ENCODE results near the gene HTRA1. TPM values are rescaled to one million over a fixed set of nuclear protein-coding genes. Genes with fewer than 3 reads are reported as not detected.

HTRA1 gene
- total and polyA plus RNA-seq, 9 of the 15 experiments (the other 6 are each of a cell fraction or from before 2014, with no cell fraction given) = 0.06 to 0.16 (median 0.13) TPM; not detected in 5

- Histone ChIP-seq H3K9ac (ENCODE audit: insufficient read depth in 1 of 2, low read depth in 2 of 2, low read length in 2 of 2) (no peak overlapping the region), H3K27ac (ENCODE audit: extremely low read depth, low read depth, low read length) (no peak overlapping the region), H2AFZ (ENCODE audit: low read depth, low read length) (no peak overlapping the region), H4K20me1 (replicated peaks; ENCODE audit: control insufficient read depth, insufficient read depth, low read length) (no peaks in the 10 kb centered on the region), H3K9me1 (ENCODE audit: control insufficient read depth, insufficient read depth, low read length) (no peaks in the 10 kb centered on the region), H3K4me3 (no peak overlapping the region), H3K79me2 (ENCODE audit: control insufficient read depth, insufficient read depth, low read length) (no peaks in the 10 kb centered on the region), H3K9me3 (replicated peaks; ENCODE audit: control insufficient read depth, insufficient read depth, low read depth, low read length) (no peaks in the 10 kb centered on the region), H3K4me1 (replicated peaks in 1 of 2; ENCODE audit: control insufficient read depth in 2 of 2, insufficient read depth in 2 of 2, low read length in 2 of 2) (no peaks in the 10 kb centered on the region), H3K27me3 (ENCODE audit: control insufficient read depth in 2 of 2, insufficient read depth in 2 of 2, low read length in 2 of 2) (peaks cover 0 to 4% of the 10 kb centered on the region in 2 experiments; a peak in 1 of 5 replicates), H3K36me3 (ENCODE audit: control insufficient read depth, insufficient read depth, low read length) (no peaks in the 10 kb centered on the region), H3K4me2 (ENCODE audit: insufficient read depth, low read length) (no peak overlapping the region)
- DNase-seq (ENCODE audit: extremely low read depth in 1 of 4, low spot score in 3 of 4) = no peak
- in situ Hi-C loops (cut with MboI) (no loop called here), intact Hi-C loops (cut with micrococcal nuclease) (loop anchor here (10.0 kb wide), 1 partner anchor 216 kb away; no protein-coding TSS in a partner anchor)
- ATAC-seq = no peak
- ChIA-PET POLR2A (no interaction called here), CTCF (ENCODE audit: low intra/inter-chr PET ratio) (interaction anchor here (0.6 kb wide), 1 partner anchor 128 kb away, joined by 7 read pairs; no protein-coding TSS in a partner anchor)
- no peak for FAIRE-seq
- BruUV-seq (replicated peaks) = no TSS peak
- TF ChIP-seq PHB2 (IDR thresholded peaks at IDR 0.05; ENCODE audit: low read depth) = no peak
- TF ChIP-seq CBX3 (IDR thresholded peaks at IDR 0.05; ENCODE audit: borderline replicate concordance in 1 of 2, low read length in 2 of 2) = no peak
- no peak for TF ChIP-seq GTF3C2 (IDR thresholded peaks at IDR 0.05; ENCODE audit: borderline replicate concordance, extremely low read depth, insufficient read length)
- TF ChIP-seq BRF1 (IDR thresholded peaks at IDR 0.05; ENCODE audit: borderline replicate concordance, extremely low read depth, insufficient read length) = no peak
- 0% methylated on average over 6 of the region's 6 CpGs for WGBS (ENCODE audit: insufficient coverage, low coverage, missing lambda C conversion rate)
Observed at GRCh38 chr10:122561212-122561611, 99.9 kb downstream of the HTRA1 start.

Data from K562 (cell line).